ENCODE measurements around the gene NRG3. TPM values are rescaled to one million over a fixed set of nuclear protein-coding genes. Genes with fewer than 3 reads are reported as not detected.

NRG3 gene
- total and polyA plus RNA-seq, 2 of the 8 experiments (the other 6 are each of a cell fraction or from before 2014, with no cell fraction given) = 4.2 to 5.0 TPM

DNA sequence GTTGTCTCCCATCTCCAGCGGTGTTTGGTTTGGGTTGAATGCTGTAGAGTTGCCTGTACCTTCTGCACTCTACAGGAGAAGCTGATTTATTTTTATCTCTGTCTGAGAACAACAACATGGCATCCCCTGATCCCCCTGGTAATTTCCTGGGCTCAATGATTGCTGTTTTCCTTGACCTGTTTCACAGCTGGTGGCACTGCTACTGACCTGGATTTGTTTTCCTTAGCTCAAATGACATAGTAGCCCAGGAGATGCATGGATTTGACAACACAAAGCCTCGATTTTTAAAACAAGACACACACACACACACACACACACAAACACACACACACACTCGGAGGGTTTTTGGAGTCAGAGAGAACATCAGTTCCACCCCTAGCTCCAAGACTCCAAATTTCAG, 301.6 kb downstream of the NRG3 start:
- Histone ChIP-seq H3K56ac (replicated peaks; ENCODE audit: insufficient read length, low read depth, low read length) (no peak overlapping the region), H2AFZ (ENCODE audit: low read length) (no peak overlapping the region), H3K14ac (ENCODE audit: insufficient read length) (no peak overlapping the region), H3K18ac (ENCODE audit: extremely low read depth, low read length) (no peak overlapping the region), H3K4me2 (ENCODE audit: insufficient read depth in 1 of 2, low read depth in 2 of 2, low read length in 2 of 2) (no peak overlapping the region), H3K9me3 (ENCODE audit: insufficient read depth in 2 of 2, low read depth in 1 of 2, low read length in 1 of 2) (no peaks in the 10 kb centered on the region), H3K79me1 (ENCODE audit: low read depth, low read length) (no peaks in the 10 kb centered on the region), H3K79me2 (ENCODE audit: control insufficient read depth in 1 of 2, insufficient read depth in 2 of 2, low read length in 2 of 2) (no peaks in the 10 kb centered on the region), H3K9ac (replicated peaks in 1 of 4; ENCODE audit: extremely low read depth in 1 of 4, low read depth in 3 of 4, low read length in 3 of 4) (no peak overlapping the region), H3K4ac (replicated peaks; ENCODE audit: insufficient read length, low read depth, low read length) (no peak overlapping the region), H2BK15ac (ENCODE audit: low read length) (no peak overlapping the region), H3K23me2 (ENCODE audit: low read depth, low read length) (0 out of 2 replicates have a peak, but pooled peaks cover 2% of the 10 kb centered on the region), H2BK120ac (replicated peaks; ENCODE audit: low read depth, low read length) (no peak overlapping the region), H3K4me1 (replicated peaks in 1 of 4; ENCODE audit: control insufficient read depth in 3 of 4, insufficient read depth in 4 of 4, low read length in 3 of 4) (no peaks in the 10 kb centered on the region), H3K36me3 (ENCODE audit: control insufficient read depth in 2 of 4, insufficient read depth in 4 of 4, low read length in 3 of 4) (no peaks in the 10 kb centered on the region), H3K4me3 (ENCODE audit: extremely low read depth in 1 of 4, insufficient read depth in 2 of 4, low read depth in 3 of 4, low read length in 4 of 4) (no peak overlapping the region), H4K20me1 (replicated peaks in 1 of 2; ENCODE audit: control insufficient read depth in 1 of 2, insufficient read depth in 2 of 2, low read length in 2 of 2) (no peaks in the 10 kb centered on the region), H4K8ac (ENCODE audit: extremely low read depth, insufficient read depth, low read length) (no peak overlapping the region), H2BK5ac (ENCODE audit: low read depth, low read length) (no peak overlapping the region), H3K27me3 (replicated peaks in 1 of 4; ENCODE audit: control insufficient read depth in 3 of 4, extremely low read depth in 1 of 4, insufficient read depth in 3 of 4, low read length in 3 of 4) (no peaks in the 10 kb centered on the region), H2AK5ac (ENCODE audit: low read depth, low read length) (no peak overlapping the region), H2BK20ac (ENCODE audit: low read length) (no peak overlapping the region), H2BK12ac (ENCODE audit: low read depth, low read length) (no peak overlapping the region; the same call in 1 of the 2 replicates), H4K91ac (replicated peaks; ENCODE audit: insufficient read length, low read length) (no peak overlapping the region), H4K5ac (ENCODE audit: insufficient read length, low read depth, low read length) (no peak overlapping the region), H3K23ac (ENCODE audit: insufficient read length) (no peak overlapping the region), H3K27ac (ENCODE audit: low read depth, low read length) (no peak overlapping the region)
- CTCF ChIA-PET (ENCODE audit: partially characterized antibody) = interaction anchor here (1.1 to 1.4 kb wide), 2 partner anchors 27 to 75 kb away, joined by 3 to 7 read pairs; no protein-coding TSS in a partner anchor
- POLR2A ChIA-PET (ENCODE audit: partially characterized antibody) = no interaction called here
- FAIRE-seq = peak; percentile 7
- WGBS, 2 experiments (ENCODE audit: extremely low coverage in 1 of 2, insufficient coverage in 1 of 2, insufficient read length in 1 of 2, insufficient replicate concordance in 2 of 2, low coverage in 1 of 2, low lambda C conversion rate in 2 of 2, missing lambda C conversion rate in 1 of 2) = 93% methylated on average over 3 of the region's 3 CpGs; no CpG with 5 or more reads in 1 of the 2 experiments
- DNase-seq (ENCODE audit: low read depth in 1 of 2, low spot score in 2 of 2) = no peak
- no peak for TF ChIP-seq EZH2 (IDR thresholded peaks at IDR 0.05; ENCODE audit: low read depth, low read length, severe bottlenecking)
- no peak for TF ChIP-seq FOSL1 (IDR thresholded peaks at IDR 0.05; ENCODE audit: insufficient read depth, low read depth, low read length)
- TF ChIP-seq, protein P1, sequence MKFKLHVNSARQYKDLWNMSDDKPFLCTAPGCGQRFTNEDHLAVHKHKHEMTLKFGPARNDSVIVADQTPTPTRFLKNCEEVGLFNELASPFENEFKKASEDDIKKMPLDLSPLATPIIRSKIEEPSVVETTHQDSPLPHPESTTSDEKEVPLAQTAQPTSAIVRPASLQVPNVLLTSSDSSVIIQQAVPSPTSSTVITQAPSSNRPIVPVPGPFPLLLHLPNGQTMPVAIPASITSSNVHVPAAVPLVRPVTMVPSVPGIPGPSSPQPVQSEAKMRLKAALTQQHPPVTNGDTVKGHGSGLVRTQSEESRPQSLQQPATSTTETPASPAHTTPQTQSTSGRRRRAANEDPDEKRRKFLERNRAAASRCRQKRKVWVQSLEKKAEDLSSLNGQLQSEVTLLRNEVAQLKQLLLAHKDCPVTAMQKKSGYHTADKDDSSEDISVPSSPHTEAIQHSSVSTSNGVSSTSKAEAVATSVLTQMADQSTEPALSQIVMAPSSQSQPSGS (IDR thresholded peaks at IDR 0.05; ENCODE audit: low read length) = no peak
- no peak for TF ChIP-seq TAF7 (optimal IDR thresholded peaks at IDR 0.05; ENCODE audit: borderline replicate concordance, low read depth, low read length)
- no peak for TF ChIP-seq GABPA (IDR thresholded peaks at IDR 0.05; ENCODE audit: borderline replicate concordance, insufficient read depth, low read length)
